Measurements from ENCODE around the gene FSTL4. TPM values are rescaled to one million over a fixed set of nuclear protein-coding genes. Genes with fewer than 3 reads are reported as not detected.

FSTL4 gene
- total and polyA plus RNA-seq, 8 donors, result 0.11 to 2.9 (median 0.22) TPM

DNA sequence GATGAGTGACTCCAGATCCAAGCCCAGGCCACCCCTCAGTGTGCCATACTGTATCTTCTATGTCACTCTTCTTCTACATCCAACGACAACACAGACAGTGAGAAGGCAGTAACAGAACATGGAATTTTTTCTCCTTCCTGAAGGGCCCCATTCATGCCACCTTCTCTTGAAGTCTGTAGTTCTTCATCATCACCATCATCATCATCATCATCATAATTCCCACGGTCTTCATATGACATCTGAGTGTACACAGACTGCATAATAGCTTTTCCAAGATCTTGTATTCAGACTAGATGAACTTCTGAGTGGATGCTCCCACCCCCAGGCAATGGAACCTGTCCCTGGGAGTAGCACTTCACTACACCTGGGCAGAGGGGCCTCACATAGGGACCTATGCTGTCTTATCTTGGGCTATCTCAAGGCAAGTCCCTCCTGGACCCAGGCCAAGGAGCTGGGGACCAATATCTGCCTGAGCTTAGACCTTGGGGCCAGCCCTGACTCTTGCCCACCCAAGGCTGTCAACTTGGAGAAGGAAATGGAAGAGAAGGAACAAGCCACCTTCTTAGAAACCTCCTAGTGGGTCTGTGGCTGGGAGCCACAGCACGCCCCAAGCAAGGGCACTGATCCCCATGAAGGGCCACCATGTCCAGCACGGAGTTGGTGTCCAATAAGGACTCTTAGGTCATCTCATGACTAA, 159.1 kb downstream of the FSTL4 start:
- TF ChIP-seq, protein P1, sequence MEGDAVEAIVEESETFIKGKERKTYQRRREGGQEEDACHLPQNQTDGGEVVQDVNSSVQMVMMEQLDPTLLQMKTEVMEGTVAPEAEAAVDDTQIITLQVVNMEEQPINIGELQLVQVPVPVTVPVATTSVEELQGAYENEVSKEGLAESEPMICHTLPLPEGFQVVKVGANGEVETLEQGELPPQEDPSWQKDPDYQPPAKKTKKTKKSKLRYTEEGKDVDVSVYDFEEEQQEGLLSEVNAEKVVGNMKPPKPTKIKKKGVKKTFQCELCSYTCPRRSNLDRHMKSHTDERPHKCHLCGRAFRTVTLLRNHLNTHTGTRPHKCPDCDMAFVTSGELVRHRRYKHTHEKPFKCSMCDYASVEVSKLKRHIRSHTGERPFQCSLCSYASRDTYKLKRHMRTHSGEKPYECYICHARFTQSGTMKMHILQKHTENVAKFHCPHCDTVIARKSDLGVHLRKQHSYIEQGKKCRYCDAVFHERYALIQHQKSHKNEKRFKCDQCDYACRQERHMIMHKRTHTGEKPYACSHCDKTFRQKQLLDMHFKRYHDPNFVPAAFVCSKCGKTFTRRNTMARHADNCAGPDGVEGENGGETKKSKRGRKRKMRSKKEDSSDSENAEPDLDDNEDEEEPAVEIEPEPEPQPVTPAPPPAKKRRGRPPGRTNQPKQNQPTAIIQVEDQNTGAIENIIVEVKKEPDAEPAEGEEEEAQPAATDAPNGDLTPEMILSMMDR (IDR thresholded peaks at IDR 0.05), result no peak
- Histone ChIP-seq H3K4me3 (no peak overlapping the region), H3K27me3 (no peaks in the 10 kb centered on the region), H3K36me3 (no peaks in the 10 kb centered on the region), H3K27ac (no peak overlapping the region), H3K9me3 (no peaks in the 10 kb centered on the region), H3K4me1 (no peaks in the 10 kb centered on the region)
- intact Hi-C loops (cut with DNase I), result no loop called here
- DNase-seq, result no peak
- no peak for ATAC-seq

DNA sequence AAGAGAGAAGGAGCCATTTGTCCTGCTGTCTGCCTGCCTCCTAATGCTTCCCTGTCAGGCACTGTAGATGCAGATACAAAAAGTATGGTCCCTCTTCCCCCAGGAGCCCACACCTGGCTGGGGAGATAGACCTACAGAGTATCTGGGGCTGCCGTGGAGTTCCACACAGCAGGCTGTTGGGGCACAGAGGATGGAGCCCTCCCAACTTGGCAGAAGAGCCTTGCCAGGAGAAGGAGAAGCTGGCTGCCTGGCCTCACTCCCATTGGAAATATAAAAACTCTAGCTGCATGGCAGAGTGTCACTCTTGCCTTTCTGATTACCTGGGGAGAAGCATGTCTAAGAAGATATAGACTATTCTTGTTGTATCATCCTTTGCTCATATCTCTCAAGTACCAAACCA, 160.4 kb downstream of the FSTL4 start:
- DNase-seq (no peak), ATAC-seq (no peak)
- intact Hi-C loops (cut with DNase I), result no loop called here
- H3K36me3 ChIP-seq, result no peaks in the 10 kb centered on the region
- H3K4me1 ChIP-seq, result no peaks in the 10 kb centered on the region
- no peaks in the 10 kb centered on the region for H3K27me3 ChIP-seq
- no peaks in the 10 kb centered on the region for H3K9me3 ChIP-seq
- TF ChIP-seq, protein P1 (IDR thresholded peaks at IDR 0.05), result no peak
- H3K27ac ChIP-seq, result no peak overlapping the region
- no peak overlapping the region for H3K4me3 ChIP-seq

DNA sequence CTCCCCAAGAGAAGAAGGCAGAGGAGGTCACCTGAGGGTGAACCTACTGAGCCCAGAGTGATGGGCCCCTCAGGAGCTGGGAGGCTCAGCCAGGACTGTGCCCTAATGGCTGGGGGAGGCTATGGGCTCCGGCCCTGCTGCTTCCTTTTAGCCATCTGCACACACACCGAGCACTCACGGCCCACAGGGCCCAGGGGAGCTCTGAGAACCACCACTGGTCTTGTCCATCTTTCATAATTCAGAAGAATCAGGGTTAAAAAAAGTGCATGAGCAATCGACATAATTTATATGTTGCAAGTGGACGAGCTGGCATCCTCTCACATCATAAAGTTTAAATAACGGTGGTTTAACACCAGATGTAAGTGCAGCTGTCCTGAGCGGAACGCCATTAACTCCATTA, 162.1 kb downstream of the FSTL4 start:
- Histone ChIP-seq H3K4me1 (no peaks in the 10 kb centered on the region), H3K36me3 (no peaks in the 10 kb centered on the region), H3K27ac (no peak overlapping the region), H3K27me3 (no peaks in the 10 kb centered on the region), H3K4me3 (no peak overlapping the region), H3K9me3 (no peaks in the 10 kb centered on the region)
- TF ChIP-seq, protein P1 (IDR thresholded peaks at IDR 0.05), result no peak
- intact Hi-C loops (cut with DNase I), result no loop called here
- DNase-seq (no peak), ATAC-seq (no peak)

DNA sequence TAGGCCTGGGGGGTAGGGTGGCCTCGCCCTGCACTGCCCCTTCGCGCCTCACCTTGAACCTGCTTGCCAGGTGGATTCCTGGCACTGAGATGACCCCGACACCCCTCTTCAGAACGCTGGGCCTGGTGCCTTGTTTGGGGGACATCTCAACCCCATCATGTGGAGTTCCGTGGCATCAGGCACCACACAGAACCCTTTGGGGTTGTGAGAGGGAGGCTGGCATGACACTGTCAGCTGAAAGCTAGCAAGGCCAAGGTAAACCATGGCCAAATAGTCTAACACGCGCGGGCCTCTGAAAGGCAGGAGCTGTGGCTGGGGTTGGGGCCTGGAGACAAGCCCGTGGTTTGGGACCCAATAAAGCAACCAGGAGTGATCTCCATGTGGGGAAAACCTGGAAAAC, 163.2 kb downstream of the FSTL4 start:
- Histone ChIP-seq H3K27me3 (no peaks in the 10 kb centered on the region), H3K9me3 (no peaks in the 10 kb centered on the region), H3K36me3 (no peaks in the 10 kb centered on the region), H3K4me3 (no peak overlapping the region), H3K27ac (no peak overlapping the region), H3K4me1 (no peaks in the 10 kb centered on the region)
- no peak for ATAC-seq
- intact Hi-C loops (cut with DNase I), result no loop called here
- DNase-seq, result no peak
- TF ChIP-seq, protein P1 (IDR thresholded peaks at IDR 0.05), result no peak

DNA sequence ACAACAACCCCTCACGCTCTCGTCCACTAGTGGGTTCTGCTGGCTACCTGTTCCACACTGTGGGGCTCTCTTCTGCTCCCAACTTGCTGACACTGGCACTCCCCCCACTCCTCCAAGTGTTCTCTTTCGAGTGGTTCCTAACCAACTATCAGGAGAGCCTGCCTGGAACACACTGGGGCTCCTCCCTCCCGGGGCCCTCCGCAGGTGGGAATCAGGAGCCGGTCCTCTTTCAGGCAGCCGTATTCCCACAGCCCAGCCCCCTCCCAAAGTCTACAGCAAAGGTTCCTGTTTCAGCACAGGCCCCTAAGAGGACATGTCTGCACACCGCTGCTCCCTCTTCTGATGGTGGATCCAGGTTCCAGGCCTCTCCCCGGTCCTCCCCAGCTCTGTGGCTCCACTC, 165.9 kb downstream of the FSTL4 start:
- Histone ChIP-seq H3K4me3 (no peak overlapping the region), H3K27ac (no peak overlapping the region), H3K27me3 (no peaks in the 10 kb centered on the region), H3K4me1 (no peaks in the 10 kb centered on the region), H3K36me3 (no peaks in the 10 kb centered on the region), H3K9me3 (no peaks in the 10 kb centered on the region)
- intact Hi-C loops (cut with DNase I), result no loop called here
- TF ChIP-seq, protein P1 (IDR thresholded peaks at IDR 0.05), result no peak
- ATAC-seq (no peak), DNase-seq (no peak)
